HG03432 (cell line): ENCODE measurements around the gene CMTM5.
"Not testable (repeated sequence)": the region's sequence is repeated elsewhere in the genome, so short reads cannot be mapped to it uniquely, and the experiment has no call there.

Experiments used
- ATAC-seq: cut with Tn5 transposase; IDR thresholded peaks from one replicate; pipeline ENCODE4 v1.9.1; 2021; ENCODE audit warnings: mild to moderate bottlenecking, moderate library complexity; ENCODE audit not compliant: unreplicated experiment

The CMTM5 gene

DNA sequence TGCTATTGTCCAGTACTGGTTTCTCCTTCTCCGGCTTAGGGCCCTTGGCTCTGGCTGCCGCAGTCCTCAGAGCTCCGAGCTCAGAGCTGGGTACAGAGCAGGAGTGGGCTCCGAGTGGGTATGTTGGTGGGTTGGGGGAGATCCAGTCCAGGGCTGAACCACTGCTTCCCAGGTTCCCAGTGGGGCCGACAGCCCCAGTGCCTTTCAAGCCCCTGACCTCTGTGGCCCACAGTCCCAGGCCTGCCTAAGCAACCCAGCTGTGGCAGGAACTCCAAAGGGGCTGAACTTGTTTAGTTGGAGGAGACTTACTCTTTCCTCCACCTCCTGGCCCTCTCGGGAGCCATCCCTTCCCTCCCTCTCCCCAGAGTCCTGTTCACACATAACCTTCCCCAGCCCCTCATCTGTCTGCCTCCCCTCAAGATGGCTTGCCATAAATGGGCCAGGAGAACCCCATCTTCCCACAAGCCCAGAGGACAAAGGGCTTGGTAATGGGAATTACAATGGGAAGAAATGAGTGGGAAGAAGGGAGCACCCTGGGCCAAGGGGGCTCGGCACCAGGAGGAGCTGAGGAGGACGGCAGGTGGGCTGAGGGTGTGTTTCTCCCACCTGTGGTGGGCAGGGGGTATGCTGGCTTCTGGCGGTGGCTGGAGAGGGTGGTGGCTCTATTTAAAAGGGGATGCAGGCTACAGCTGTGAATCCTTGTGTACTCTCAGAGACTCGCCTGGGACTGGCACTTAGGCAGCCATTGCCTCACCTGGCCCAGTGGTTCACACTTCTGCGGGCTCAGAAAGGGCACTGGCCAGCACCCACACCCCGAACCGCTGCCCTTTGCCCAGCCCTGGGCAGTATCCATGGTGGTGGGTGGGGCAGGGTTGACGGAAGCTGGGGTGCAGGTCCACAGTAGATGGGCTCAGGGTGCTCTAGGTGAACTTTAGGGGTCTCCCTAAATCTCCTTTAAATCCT, 35.0 kb downstream of the CMTM5 start:
- ATAC-seq, result no peak

DNA sequence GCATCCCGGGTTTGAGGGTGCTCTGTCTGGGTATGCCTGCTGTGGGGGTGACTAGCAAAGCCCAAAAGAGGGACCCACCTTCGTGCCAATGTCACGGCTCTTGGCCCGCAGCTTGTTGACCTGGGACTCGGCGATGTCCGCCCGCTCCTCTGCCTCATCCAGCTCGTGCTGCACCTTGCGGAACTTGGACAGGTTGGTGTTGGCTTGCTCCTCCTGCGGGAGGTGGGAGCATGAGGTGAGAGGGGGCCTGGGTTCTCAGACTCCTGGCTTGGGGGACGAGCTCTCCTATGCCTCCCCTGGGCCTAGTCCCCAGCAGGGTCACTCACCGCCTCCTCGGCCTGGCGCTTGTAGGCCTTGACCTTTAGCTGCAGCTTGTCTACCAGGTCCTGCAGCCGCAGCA, 36.8 kb downstream of the CMTM5 start:
- no peak for ATAC-seq

DNA sequence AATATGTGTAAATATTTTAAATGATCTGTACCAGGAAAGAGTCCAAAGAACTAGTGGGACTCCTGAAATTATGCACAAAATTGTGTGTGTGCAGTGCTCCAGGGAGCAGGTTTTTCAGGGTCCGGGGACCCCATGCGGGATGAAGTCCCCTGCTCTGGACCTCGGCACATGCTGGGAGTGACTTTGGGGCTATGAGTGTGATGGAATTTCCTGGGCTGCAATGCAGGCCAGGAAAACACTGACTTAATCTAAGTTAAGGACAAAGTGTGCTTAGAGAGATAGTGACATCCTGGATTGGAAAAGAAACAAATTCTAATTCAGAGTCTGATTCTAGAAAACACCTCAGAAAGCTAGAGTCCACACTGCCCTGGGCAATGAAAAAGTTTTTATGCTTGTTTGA, 37.4 kb downstream of the CMTM5 start:
- ATAC-seq, result no peak

DNA sequence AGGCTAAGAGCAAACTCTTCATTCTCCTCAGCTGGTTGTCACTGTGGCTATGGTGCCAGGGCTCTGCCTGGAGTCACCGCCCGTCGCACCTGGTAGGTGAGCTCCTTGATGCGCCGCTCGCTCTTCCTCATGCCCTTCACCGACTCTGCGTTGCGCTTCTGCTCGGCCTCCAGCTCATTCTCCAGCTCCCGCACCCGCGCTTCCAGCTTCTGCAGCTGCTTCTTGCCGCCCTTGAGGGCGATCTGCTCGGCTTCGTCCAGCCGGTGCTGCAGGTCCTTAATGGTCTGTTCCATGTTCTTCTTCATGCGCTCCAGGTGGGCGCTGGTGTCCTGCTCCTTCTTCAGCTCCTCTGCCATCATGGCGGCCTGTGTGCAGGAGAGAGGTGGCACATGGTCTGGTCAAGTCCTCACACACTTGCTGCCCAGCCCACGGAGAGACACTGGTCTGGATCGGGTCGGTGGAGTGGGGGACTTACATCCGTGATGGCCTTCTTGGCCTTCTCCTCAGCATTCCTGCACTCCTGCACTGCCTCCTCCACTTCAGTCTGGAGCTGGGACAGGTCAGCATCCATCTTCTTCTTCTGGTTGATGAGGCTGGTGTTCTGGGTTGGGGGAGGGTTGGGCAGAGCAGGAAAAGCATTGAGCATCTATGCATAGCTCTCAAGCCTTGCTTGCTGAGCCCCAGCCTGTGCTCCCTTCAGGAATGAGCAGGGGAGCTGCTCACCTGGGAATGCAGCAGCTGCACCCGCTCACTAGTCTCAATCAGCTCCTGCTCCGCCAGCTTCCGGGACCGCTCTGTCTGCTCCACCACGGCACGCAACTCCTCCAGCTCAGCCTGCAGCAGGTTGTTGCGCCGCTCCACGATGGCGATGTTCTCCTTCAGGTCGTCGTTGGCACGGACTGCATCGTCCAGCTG, 38.3 kb downstream of the CMTM5 start:
- ATAC-seq, result no peak

DNA sequence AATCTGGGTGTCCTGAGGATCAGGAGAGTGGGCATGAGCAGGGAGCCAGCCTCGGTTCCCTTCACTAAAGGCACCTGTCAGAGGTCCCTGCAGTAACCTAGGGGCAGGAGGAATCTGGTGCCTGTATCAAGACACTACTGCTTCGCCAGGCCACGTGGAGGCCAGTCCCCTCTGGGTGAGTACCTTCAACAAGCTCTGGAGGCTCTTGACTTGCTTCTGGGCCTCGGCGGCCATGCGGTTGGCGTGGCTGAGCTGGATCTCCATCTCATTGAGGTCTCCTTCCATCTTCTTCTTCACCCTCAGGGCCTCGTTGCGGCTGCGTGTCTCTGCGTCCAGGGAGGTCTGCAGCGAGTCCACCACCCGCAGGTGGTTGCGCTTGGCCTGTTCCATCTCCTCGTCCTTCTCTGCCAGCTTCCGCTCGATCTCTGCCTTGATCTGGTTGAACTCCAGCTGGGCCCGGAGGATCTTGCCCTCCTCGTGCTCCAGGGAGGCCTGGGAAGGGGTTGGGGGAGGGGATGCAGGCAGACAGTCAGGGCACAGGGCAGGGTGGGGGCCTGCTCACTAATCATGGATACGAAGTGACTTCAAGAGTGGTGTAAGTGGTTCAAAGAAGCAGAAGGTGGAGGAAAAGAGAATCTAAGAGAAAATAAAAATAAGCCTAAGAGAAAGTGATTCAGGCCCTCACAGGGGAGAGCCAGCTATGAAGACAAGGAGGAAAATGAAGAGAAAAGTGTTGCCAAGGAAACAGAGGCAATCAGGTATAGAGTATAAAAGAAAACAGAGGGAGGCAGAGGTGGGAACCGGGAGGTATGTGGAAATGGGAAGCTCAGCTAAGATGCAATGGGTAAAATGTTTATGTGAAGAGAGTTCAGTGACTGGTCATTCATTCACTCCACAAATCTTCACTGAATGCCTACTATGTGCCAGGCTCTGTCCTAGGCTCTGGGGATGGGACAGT, 39.3 kb downstream of the CMTM5 start:
- no peak for ATAC-seq

DNA sequence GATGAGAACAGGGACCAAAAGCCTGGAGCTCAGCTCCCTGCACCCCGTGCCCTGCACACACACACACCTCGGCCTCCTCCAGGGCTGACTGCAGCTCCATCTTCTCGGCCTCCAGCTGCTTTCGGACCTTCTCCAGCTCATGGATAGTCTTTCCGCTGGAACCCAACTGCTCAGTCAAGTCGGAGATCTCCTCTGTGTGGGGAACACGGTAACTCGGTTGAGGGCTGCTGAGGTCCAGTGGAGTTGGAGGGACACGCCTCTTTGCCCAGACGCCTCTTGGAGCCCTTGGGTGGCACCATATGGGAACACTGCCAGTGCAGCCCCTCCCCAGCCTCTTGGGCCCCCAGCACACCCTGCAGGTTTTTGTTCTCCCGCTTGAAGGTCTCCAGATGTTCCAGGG, 40.0 kb downstream of the CMTM5 start:
- no peak for ATAC-seq

DNA sequence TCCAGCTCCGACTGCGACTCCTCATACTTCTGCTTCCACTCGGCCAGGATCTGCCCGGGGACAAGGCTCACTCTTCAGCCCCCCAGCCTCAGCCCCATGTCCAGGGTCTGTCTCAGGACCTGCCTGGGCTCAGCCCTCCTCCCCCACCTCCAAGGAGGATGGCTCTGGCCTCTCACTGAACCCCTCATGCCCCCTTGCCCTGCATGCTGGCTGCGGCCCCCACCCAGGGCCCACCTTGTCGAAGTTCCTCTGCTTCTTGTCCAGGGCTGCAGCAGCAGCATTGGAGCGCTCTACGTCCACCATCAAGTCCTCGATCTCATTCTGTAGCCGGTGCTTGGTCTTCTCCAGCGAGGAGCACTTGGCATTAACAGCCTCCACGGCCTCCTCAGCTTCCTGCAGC, 40.4 kb downstream of the CMTM5 start:
- ATAC-seq, result not testable (repeated sequence)

DNA sequence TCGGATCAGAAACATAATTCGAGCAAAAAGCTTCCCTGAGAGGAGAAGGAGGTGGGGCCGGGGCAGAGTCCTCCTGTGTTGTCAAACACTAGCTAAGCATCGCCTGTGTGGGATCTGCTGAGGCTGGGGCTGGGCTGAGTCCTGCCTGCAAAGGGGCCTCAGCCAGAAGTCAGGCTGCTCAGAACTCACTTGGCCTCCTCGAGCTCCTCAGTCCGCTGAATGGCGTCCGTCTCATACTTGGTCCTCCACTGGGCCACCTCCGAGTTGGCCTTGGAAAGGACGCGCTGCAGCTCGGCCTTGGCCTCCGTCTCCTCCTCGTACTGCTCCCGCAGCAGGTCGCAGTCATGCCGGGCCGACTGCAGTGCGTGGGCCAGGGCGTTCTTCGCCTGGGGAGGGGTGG, 41.2 kb downstream of the CMTM5 start:
- ATAC-seq, result no peak

DNA sequence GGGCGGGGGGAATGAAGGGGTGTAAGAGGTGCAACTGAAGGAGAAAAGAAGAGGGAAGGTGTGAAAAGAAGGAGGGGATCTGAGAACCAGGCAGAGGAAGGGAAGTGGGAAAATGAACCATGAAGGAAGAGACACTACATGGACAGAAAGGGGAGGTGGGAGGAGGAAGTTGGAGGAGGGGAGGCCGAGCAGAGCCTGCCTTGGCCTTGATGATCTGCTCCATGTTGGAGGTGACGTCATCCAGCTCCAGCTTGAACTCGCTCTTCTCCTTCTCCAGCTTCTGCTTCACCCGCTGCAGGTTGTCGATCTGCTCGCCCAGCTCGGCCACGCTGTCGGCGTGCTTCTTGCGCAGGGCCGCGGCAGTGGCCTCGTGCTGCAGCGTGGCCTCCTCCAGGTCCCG, 42.8 kb downstream of the CMTM5 start:
- ATAC-seq, result not testable (repeated sequence)

DNA sequence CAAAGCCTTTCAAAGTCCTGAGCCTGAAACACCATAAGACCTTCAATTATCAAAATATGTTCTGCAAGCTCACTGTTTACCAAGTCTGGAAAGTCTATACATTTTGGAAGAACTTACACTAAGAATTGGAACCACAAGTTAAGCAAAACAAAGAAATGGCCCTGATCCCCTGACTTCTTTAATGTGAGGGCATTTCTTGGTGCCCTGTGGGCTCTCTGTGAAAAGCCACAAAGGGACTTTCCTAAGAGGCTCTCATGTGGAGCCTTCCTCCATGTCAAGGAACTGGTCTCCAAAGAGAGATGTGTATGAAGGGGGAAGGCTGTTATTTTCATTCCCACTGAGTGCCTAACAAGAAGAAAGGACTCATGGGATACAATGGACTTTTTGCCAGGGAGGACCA, 44.7 kb downstream of the CMTM5 start:
- ATAC-seq, result no peak

DNA sequence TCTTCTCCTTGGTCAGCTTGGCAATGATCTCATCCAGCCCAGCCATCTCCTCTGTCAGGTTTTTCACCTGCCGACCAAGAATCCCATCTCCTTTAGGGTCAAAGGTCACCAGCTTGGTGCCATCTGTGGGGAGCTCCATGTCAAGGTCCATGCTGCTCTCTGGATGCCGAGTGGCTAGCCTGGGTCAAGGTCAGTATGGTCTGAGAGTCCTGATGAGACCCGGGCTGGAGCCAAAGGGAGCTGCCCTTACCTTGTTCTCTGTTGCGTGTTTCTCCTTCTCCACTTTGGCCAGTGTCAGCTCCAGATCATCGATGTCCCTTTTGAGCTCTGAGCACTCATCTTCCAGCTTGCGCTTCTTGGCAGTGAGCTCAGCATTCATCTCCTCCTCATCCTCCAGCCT, 46.8 kb downstream of the CMTM5 start:
- no peak for ATAC-seq

DNA sequence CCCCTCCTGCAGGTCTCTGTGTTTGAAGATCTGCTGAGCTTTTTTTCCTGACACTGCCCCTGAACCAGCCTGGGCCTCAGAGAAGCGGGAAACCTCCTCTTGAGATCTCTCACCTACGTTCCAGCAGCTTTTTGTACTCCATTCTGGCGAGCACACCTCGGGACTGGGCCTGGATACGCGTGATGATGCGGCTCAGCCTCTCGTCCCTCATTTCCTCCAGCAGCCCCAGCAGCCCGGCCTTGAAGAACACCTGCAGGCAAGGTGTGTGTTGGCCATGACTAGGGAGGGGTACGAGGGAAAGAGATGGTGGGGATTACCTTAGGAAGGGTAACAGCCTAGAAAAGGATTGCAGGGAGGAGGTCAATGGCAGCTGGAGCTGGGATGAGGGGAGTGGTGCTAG, 48.3 kb downstream of the CMTM5 start:
- no peak for ATAC-seq

DNA sequence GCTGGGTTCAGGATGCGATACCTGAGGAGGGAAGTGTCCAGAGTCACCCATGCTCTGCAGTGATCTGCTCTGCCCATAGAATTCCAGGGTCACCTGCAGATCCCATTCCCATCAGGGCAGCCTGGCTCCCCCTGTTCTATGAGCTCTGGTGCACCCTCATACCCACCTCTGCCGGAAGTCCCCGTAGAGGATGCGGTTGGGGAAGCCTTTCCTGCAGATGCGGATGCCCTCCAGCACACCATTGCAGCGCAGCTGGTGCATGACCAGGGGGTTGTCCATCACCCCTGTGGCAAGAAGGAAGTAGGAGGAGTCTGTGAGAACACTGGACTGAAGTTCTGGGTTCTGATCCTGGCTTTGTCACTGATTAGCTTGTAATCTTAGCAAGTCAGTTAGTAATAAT, 49.0 kb downstream of the CMTM5 start:
- not testable (repeated sequence) for ATAC-seq

DNA sequence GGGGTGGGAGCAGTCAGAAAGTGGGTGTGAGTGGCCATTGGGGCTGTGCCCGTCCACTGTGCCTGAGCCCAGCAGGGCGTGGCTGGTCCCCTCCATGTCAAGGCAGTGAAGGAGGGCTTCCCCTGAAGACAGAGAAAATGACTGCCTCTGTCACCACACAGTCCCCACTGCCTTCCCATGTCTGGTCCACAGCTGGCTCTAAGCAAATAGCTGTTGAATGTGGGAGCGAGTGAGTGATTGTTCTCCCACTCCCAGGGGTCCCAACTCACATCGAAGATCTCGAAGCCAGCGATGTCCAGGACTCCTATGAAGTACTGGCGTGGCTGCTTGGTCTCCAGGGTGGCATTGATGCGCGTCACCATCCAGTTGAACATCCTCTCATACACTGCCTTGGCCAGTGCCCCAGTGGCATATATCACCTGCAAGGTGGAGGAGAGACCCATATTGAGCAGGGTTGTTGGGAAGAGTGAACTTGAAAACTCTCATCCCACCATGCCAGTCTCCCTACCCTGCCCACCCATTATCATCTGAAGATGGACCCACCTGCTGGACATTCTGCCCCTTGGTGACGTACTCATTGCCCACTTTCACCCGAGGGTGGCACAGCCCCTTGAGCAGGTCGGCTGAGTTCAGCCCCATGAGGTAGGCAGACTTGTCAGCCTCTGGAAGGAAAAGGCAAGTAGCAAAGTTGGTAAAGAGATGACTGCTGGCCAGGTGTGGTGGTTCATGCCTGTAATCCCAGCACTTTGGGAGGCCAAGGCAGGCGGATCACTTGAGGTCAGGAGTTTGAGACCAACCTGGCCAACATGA, 52.0 kb downstream of the CMTM5 start:
- no peak for ATAC-seq
